RWPE2 (cell line): ENCODE data around the gene NADK2.
A peak's percentile ranks its signal among the peaks of the same experiment; 100 is the strongest.

Experiments used
- ATAC-seq: fragments of 200-7000 bp; cut with Tn5 transposase; 3 replicates; pipeline ENCODE4 v1.9.1; 2021; ENCODE audit warnings: low read depth
- DNase-seq: peaks from one replicate; pipeline ENCODE4 v3.0.0-alpha.2; 2020; ENCODE audit warnings: low spot score
- H3K27ac ChIP-seq: fragments of 450-650 bp; 2 replicates; pipeline ENCODE4 v1.5.1; 2017; ENCODE audit warnings: mild to moderate bottlenecking; ENCODE audit not compliant: poor library complexity, severe bottlenecking
- H3K27me3 ChIP-seq: fragments of 250-450 bp; sonication (Bioruptor Pico); 2 replicates; pipeline ENCODE4 v1.5.1; 2021; ENCODE audit warnings: mild to moderate bottlenecking, moderate library complexity; ENCODE audit not compliant: insufficient read depth, poor library complexity, severe bottlenecking
- H3K36me3 ChIP-seq: fragments of 250-450 bp; sonication (Bioruptor Pico); 2 replicates; pipeline ENCODE4 v1.5.1; 2020; ENCODE audit warnings: low read depth, mild to moderate bottlenecking, moderate library complexity
- H3K4me1 ChIP-seq: fragments of 250-450 bp; sonication (Bioruptor Pico); 2 replicates; pipeline ENCODE4 v1.5.1; 2021; ENCODE audit warnings: mild to moderate bottlenecking, moderate library complexity; ENCODE audit not compliant: insufficient read depth, poor library complexity, severe bottlenecking
- H3K4me3 ChIP-seq: fragments of 250-450 bp; sonication (Bioruptor Pico); 2 replicates; pipeline ENCODE4 v1.5.1; 2021; ENCODE audit warnings: mild to moderate bottlenecking, moderate library complexity; ENCODE audit not compliant: severe bottlenecking
- H3K9me3 ChIP-seq: fragments of 250-450 bp; sonication (Bioruptor Pico); 2 replicates; pipeline ENCODE4 v1.5.1; 2021; ENCODE audit warnings: mild to moderate bottlenecking, moderate library complexity; ENCODE audit not compliant: severe bottlenecking
- CTCF ChIP-seq: fragments of 450-650 bp; IDR thresholded peaks from one replicate; pipeline ENCODE4 v1.5.1; 2017; ENCODE audit warnings: mild to moderate bottlenecking, moderate library complexity; ENCODE audit not compliant: poor library complexity, severe bottlenecking

Gene NADK2

GRCh38 chr5:36209664-36210063, 32.1 kb downstream of the NADK2 start:
- no peak for DNase-seq
- H3K36me3 ChIP-seq: peaks cover 25% of the 10 kb centered on the region
- H3K27ac ChIP-seq: no peak overlapping the region
- TF ChIP-seq CTCF: no peak
- ATAC-seq: 0 out of 3 replicates have a peak, but pooled peaks have one; percentile 17
- no peaks in the 10 kb centered on the region for H3K9me3 ChIP-seq
- no peak overlapping the region for H3K4me3 ChIP-seq
- peaks cover 7% of the 10 kb centered on the region for H3K4me1 ChIP-seq
- H3K27me3 ChIP-seq: no peaks in the 10 kb centered on the region

- Histone ChIP-seq H3K4me3 (no peak overlapping the region), H3K27ac (no peak overlapping the region), H3K36me3 (peaks cover 27% of the 10 kb centered on the region), H3K27me3 (no peaks in the 10 kb centered on the region), H3K9me3 (no peaks in the 10 kb centered on the region), H3K4me1 (peaks cover 7% of the 10 kb centered on the region)
- ATAC-seq: no peak
- no peak for TF ChIP-seq CTCF
- DNase-seq: no peak
Observed at GRCh38 chr5:36208786-36209185, 32.9 kb downstream of the NADK2 start.

- DNase-seq: no peak
- no peak for TF ChIP-seq CTCF
- Histone ChIP-seq H3K36me3 (peaks cover 27% of the 10 kb centered on the region), H3K9me3 (no peaks in the 10 kb centered on the region), H3K4me1 (peaks cover 7% of the 10 kb centered on the region), H3K4me3 (no peak overlapping the region), H3K27me3 (no peaks in the 10 kb centered on the region), H3K27ac (no peak overlapping the region)
- ATAC-seq: no peak
Observed at GRCh38 chr5:36206913-36207312, 34.8 kb downstream of the NADK2 start.

- DNase-seq: no peak
- no peak for TF ChIP-seq CTCF
- H3K4me1 ChIP-seq: peaks cover 16% of the 10 kb centered on the region
- H3K9me3 ChIP-seq: no peaks in the 10 kb centered on the region
- peaks cover 36% of the 10 kb centered on the region for H3K36me3 ChIP-seq
- H3K4me3 ChIP-seq: no peak overlapping the region
- H3K27me3 ChIP-seq: no peaks in the 10 kb centered on the region
- ATAC-seq: no peak
- no peak overlapping the region for H3K27ac ChIP-seq
Observed at GRCh38 chr5:36205329-36205728, 36.4 kb downstream of the NADK2 start.

DNA sequence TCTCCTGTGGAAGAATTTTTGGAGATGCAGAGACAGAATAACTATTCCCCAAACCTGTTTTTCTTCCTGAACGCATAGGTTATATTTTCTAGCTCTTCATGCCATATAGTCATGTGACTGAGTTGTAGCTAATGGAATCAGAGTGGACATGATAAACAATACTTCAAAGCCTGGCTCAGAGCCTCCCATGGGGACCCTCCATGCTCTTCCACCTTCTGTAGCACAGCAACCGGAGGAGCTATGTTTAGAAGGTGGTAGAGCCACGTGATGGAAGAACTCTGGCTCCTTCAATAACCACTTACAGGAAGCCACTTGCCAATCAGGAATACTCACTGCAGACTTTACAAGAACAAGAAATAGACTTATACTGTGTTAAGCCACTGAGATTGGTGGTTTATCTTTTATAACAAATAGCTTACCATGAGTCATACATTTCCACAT, 39.2 kb downstream of the NADK2 start:
- H3K4me1 ChIP-seq: peaks cover 14% of the 10 kb centered on the region
- ATAC-seq (no peak), DNase-seq (no peak)
- no peak for TF ChIP-seq CTCF
- no peak overlapping the region for H3K4me3 ChIP-seq
- H3K27me3 ChIP-seq: no peaks in the 10 kb centered on the region
- no peak overlapping the region for H3K27ac ChIP-seq
- H3K36me3 ChIP-seq: peaks cover 59% of the 10 kb centered on the region
- no peaks in the 10 kb centered on the region for H3K9me3 ChIP-seq
